Thyroid gland (tissue), 4 donors: Measurements from ENCODE around the gene DYRK1A.

ENCODE experiments used
- CTCF ChIP-seq, 6 experiments: fragments of 200-600 bp in 3 of 6; fragments of 450-650 bp in 3 of 6; sonication (generic) in 3 of 6; IDR thresholded peaks; one replicate each; pipeline ENCODE4 v1.5.1; 2016 to 2019; ENCODE audit warnings: antibody characterized with exemption in 6 of 6, mild to moderate bottlenecking in 2 of 6, inconsistent platforms in 1 of 6, moderate library complexity in 1 of 6
- POLR2A ChIP-seq, 2 donors: fragments of 450-650 bp; IDR thresholded peaks; one replicate each; pipeline ENCODE4 v1.6.1; 2017; ENCODE audit warnings: antibody characterized with exemption in 2 of 2, mild to moderate bottlenecking in 2 of 2, moderate library complexity in 1 of 2

- TF ChIP-seq CTCF (IDR thresholded peaks at IDR 0.05) (no peak), POLR2A (IDR thresholded peaks at IDR 0.05) (no peak)
Measured at GRCh38 chr21:37534431-37534830, 167.9 kb downstream of the DYRK1A start.
